M059J (cell line): Measurements from ENCODE around the gene UBXN11. TPM values are rescaled to one million over a fixed set of nuclear protein-coding genes. Genes with fewer than 3 reads are reported as not detected.
"Not testable (repeated sequence)": the region's sequence is repeated elsewhere in the genome, so short reads cannot be mapped to it uniquely, and the experiment has no call there.

Source experiments
- DNase-seq: peaks from one replicate; pipeline ENCODE4 v3.0.0-alpha.2; 2012; ENCODE audit warnings: low read depth
- total RNA-seq: library from RNA; depleted of rRNA; stranded (reverse); fragments of >200 nt; shearing (Covaris generic); gene quantifications from 2 replicates; pipeline ENCODE4 v1.2.3, GENCODE V29; 2014

Gene UBXN11
- total RNA-seq, 1 experiment from 2014 or later = 4.1 TPM

GRCh38 chr1:26337206-26337535 is 30.7 kb upstream of the UBXN11 start:
- DNase-seq = no peak

- DNase-seq = peak; percentile 70
Measured at GRCh38 chr1:26336477-26337205, 30.2 kb upstream of the UBXN11 start.

GRCh38 chr1:26335774-26336476 is 29.5 kb upstream of the UBXN11 start:
- DNase-seq = no peak

DNA sequence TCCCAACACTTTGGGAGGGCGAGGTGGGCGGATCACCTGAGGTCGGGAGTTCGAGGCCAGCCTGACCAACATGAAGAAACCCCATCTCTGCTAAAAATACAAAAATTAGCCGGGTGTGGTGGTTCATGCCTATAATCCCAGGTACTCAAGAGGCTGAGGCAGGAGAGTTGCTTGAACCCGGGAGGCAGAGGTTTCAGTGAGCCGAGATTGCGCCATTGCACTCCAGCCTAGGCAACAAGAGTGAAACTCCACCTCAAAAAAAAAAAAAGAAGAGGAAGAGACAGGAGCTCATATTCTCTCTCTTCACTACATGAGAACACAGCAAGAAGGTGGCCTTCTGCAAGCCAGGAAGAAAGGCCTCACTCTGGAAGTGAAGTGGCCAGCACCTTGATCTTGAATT is 26.9 kb upstream of the UBXN11 start:
- not testable (repeated sequence) for DNase-seq

GRCh38 chr1:26330276-26330675 is 23.8 kb upstream of the UBXN11 start:
- DNase-seq = no peak

DNA sequence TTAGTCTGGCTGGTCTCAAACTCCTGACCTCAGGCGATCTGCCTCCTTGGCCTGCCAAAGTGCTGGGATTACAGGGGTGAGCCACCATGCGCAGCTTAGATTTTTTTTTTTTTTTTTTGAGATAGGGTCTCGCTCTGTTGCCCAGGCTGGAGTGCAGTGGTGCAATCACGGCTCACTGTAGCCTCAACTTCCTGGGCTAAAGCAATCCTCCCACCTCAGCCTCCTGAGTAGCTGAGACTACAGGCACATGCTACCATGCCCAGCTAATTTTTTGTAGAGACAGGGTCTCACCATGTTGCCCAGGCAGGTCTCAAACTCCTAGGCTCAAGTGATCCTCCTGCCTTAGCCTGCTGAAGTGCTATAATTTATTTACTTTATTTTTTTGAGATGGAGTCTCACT is 22.9 kb upstream of the UBXN11 start:
- not testable (repeated sequence) for DNase-seq

DNA sequence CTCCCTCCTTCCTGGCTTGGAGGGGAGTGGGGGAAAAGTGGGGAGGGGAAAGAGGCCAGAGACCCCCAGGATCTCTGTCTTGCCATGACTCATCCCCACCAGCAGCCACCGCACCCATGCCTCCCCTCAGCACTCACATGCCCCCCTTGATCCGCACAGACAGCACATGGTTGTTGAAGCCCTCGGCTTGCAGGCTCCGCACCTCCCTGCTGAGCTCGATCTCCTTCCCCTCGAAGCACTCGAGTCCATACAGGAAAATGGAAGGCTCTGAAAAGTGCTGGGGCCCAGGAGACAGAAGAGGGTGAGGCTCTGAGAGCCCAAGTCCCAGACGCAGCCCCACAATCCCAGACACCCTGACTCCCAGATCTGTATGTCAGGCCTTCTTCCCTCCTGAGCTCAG is 22.2 kb upstream of the UBXN11 start:
- DNase-seq = no peak

- DNase-seq = no peak
Measured at GRCh38 chr1:26327956-26328362, 21.5 kb upstream of the UBXN11 start.

GRCh38 chr1:26324550-26324949 is 18.1 kb upstream of the UBXN11 start:
- no peak for DNase-seq

DNA sequence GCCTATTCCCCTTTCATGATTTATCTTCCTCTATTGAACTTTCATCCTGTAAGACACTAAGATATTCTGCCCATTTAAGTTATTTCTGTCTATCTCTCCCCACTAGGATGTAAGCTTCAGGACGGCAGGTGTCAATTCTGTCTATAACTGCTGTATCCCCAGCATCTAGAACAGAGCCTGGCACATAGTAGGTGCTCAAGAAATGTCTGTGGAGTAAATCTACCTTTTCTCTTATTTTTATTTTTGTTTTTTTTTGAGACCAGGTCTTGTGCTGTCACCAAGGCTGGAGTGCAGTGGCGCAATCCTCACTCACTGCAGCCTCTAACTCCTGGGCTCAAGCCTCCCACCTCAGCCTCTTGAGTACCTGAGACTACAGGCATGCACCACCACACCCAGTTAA is 16.9 kb upstream of the UBXN11 start:
- no peak for DNase-seq

- no peak for DNase-seq
Measured at GRCh38 chr1:26322042-26322331, 15.6 kb upstream of the UBXN11 start.

GRCh38 chr1:26321315-26322041 is 15.0 kb upstream of the UBXN11 start:
- peak; percentile 81 for DNase-seq

- no peak for DNase-seq
Measured at GRCh38 chr1:26320896-26321295, 14.5 kb upstream of the UBXN11 start.

DNA sequence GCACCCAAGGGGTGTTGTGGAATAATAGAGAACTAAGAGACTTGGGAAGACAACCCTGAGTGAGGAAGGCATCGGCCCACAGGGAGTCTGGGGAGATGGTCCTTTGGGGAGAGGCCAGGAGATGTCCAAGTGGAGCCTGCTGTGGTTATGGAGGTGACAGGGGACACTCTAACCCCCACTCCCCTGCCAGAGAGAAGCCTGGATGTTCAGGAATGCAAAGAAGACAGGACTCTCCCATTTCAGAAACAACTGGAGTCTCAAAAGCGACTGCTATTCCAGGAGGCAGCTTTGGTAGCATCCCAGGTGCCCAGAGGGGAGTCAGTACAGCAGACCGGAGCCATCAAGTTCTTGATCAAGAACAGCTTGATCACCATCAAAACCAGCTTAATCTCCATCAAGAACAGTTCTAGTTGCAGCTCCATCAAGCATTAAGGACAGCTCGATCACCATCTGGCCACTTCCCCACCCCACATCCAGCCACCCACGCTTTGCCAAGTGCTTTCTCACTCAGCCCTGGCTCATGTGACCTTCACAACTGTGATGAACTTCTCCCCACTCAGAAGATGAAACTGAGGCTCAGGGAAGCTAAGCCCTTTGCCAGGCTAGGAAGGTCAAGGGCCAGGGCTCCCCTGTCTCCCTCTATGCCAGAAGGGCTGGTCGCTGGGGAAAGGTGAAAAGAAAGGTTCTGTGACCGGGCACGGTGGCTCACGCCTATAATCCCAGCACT is 12.1 kb upstream of the UBXN11 start:
- no peak for DNase-seq

- no peak for DNase-seq
Measured at GRCh38 chr1:26317612-26318337, 11.3 kb upstream of the UBXN11 start, which contains the start of gene CD52. Gene CD52 (plus strand): TSS chr1:26317958. CDS start chr1:26318018, 60 bp downstream.

DNA sequence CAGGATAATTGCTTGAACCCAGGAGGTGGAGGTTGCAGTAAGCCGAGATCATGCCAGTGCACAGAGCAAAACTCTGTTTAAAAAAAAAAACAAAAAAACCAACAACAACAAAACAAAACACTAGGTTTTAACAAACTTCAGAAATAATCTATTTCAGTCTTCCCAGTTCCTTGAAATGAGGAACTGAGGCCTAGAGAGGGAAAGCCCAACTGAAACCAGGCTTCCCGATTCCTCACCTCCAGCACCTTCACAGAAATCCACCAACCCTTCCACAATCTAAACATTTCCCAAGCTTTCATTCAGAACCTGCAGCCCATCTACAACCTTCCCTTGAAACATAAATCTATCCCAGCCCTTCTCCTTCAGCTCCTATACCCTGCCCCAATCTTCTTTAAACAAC is 10.7 kb upstream of the UBXN11 start:
- no peak for DNase-seq

DNA sequence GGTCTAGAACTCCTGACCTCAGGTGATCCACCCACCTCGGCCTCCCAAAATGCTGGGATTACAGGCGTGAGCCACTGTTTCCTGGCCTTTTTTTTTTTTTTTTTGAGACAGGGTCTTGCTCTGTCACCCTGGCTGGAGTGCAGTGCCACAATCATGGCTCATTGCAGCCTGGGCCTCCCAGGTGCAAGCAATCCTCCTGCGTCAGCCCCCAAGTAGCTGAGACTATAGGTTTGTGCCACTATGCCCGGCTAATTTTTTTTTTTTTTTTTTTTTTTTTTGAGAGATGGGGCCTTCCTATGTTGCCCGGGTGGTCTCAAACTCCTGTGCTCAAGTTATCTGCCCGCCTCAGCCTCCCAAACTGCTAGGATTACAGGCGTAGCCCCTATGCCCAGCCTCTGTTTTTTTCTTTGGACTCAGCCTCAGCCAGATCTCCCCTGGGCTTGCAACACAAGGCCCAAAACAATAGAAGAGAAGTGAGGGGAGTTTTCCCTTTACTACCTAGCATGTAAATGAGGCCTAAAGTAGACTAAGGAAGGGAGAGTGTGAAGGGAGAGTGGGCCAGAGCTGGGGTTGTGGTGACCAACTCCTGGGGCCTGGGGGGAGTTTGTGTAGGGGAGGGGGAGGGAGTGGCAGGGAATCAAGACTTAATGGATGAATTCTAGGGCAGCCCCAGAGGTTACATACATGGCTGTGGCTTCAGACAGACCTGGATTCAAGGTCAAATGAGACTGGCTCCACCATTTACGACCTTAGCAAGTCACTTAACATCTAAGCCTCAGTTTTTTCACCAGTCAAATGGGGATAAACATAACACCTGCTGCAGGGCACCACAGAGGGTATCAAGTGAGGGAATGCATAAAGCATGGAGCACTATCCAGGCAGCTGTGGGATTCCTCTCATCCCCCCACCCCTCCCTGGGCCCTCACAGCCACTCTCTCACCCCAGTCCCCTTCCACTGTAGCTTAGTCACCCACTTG is 9.7 kb upstream of the UBXN11 start:
- no peak for DNase-seq

- DNase-seq = no peak
Measured at GRCh38 chr1:26314501-26314900, 8.1 kb upstream of the UBXN11 start.

- DNase-seq = not testable (repeated sequence)
Measured at GRCh38 chr1:26307966-26308899, 1.8 kb upstream of the UBXN11 start.
